Activated CD8-positive, alpha-beta T cell treated with anti-CD3 and anti-CD28 coated beads for 36 hours (primary cell): ENCODE results near the gene ZNF658. TPM values are rescaled to one million over a fixed set of nuclear protein-coding genes. Genes with fewer than 3 reads are reported as not detected.
"Not testable (repeated sequence)": the region's sequence is repeated elsewhere in the genome, so short reads cannot be mapped to it uniquely, and the experiment has no call there.

Source experiments
- ATAC-seq: fragments of 200-7000 bp; cut with Tn5 transposase; one replicate; pipeline ENCODE4 v1.10.0; 2021; ENCODE audit warnings: mild to moderate bottlenecking, moderate library complexity
- CTCF ChIA-PET: fragments of 350-600 bp; sonication (Branson Sonifier 250); formaldehyde crosslinking; loops from one replicate; lab custom pipeline; 2021; ENCODE audit warnings: antibody characterized with exemption; lab: Charles Lee
- POLR2A ChIA-PET: fragments of 350-600 bp; sonication (Branson Sonifier 250); formaldehyde crosslinking; loops from one replicate; lab custom pipeline; 2021; ENCODE audit warnings: antibody characterized with exemption; lab: Charles Lee
- DNase-seq: peaks from one replicate; pipeline ENCODE4 v3.0.0-alpha.2; 2020
- H3K27ac Mint-ChIP-seq: one replicate; pipeline ENCODE4 v1.8.0; 2021; ENCODE audit warnings: mild to moderate bottlenecking, mixed read lengths
- H3K27me3 Mint-ChIP-seq: one replicate; pipeline ENCODE4 v1.8.0; 2021; ENCODE audit warnings: mixed read lengths
- H3K36me3 Mint-ChIP-seq: one replicate; pipeline ENCODE4 v1.8.0; 2021; ENCODE audit warnings: low read depth, mixed read lengths
- H3K4me1 Mint-ChIP-seq: one replicate; pipeline ENCODE4 v1.8.0; 2021; ENCODE audit warnings: low read depth, mixed read lengths
- H3K4me3 Mint-ChIP-seq: one replicate; pipeline ENCODE4 v1.8.0; 2021; ENCODE audit warnings: mild to moderate bottlenecking, moderate library complexity, mixed read lengths
- H3K9me3 Mint-ChIP-seq: one replicate; pipeline ENCODE4 v1.8.0; 2021; ENCODE audit warnings: mixed read lengths
- intact Hi-C: fragments of 100-400 bp; cut with micrococcal nuclease; formaldehyde crosslinking; loops from one replicate; pipeline ENCODE4 v1.10.0; 2022
- total RNA-seq, 2 experiments: library from RNA; stranded (reverse); gene quantifications; one replicate each; pipeline ENCODE4 v1.2.3, GENCODE V29; 2021

ZNF658 gene
- 1 to 10 TPM; 1.6 to 2.1 TPM for total RNA-seq

DNA sequence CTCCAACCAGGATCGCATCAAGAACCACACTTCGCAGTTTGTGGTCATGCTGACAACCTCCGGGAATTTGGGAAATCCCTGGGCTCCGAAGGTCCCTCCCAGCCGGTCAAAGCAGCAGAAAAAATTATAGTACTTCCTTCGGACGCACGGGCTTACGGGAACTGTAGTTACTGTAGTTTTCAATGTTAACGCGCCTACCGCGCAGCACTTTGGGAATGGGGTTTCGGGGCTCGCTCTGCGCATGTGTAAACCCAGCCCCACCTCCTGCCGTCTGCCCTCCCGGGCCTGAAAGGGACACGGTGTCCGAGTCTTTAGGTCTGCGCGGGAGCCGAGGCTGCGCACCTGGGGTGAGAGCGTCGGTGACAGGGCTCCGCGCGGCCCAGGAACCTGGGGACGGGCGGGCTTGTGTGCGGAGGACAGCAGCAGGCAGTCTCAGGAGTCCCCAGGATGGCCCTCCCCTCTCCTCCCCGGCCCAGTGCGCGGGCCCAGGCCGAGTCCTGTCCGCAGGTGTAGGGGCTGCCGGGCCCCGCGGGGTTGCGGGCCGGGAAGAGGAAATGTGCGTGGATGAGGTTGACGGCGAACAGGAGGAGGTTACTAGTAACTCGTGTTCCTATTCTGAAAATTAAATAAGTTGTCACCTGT, at the start of gene ZNF658:
Gene ZNF658 (plus strand): TSS at position 236 of the 642 bp plus-strand sequence. CDS start 2,837 bp downstream, outside the sequence.
- CTCF ChIA-PET, intact Hi-C loops, POLR2A ChIA-PET, H3K27me3 Mint-ChIP-seq, H3K36me3 Mint-ChIP-seq, H3K9me3 Mint-ChIP-seq, H3K4me1 Mint-ChIP-seq: not testable (repeated sequence)
- peak; percentile 74 for DNase-seq
- Mint-ChIP-seq H3K27ac (peak within 1 kb of the TSS; percentile 82), H3K4me3 (peak within 1 kb of the TSS; percentile 84)
- ATAC-seq: peak; percentile 95

- H3K4me3 Mint-ChIP-seq, DNase-seq, H3K27ac Mint-ChIP-seq, H3K4me1 Mint-ChIP-seq, POLR2A ChIA-PET, ATAC-seq, CTCF ChIA-PET, H3K36me3 Mint-ChIP-seq, H3K9me3 Mint-ChIP-seq, H3K27me3 Mint-ChIP-seq, intact Hi-C loops: not testable (repeated sequence)
Measured at GRCh38 chr9:66861732-66862131, 38.8 kb upstream of the ZNF658 start.

DNA sequence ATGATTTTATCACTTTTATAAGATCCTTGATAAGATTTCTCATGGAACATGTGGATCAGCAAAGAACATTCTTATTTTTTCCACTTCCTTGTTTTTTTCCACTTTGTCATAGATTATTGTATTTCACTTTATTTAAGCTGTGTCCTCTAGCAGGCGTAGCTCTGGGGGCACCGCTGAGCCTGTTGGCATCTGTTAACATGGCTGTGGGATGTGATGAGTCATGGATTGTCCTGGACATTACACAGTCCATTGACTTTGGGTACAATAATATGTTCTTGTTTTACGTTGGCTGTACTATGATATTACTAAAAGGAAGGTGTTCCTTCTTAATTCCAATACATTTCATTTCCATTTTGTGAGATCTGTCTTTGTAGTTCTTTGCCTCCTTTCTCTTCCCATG, 31.9 kb upstream of the ZNF658 start:
- ATAC-seq, H3K27ac Mint-ChIP-seq, intact Hi-C loops, H3K36me3 Mint-ChIP-seq, H3K9me3 Mint-ChIP-seq, H3K4me1 Mint-ChIP-seq, DNase-seq, H3K27me3 Mint-ChIP-seq, H3K4me3 Mint-ChIP-seq, POLR2A ChIA-PET, CTCF ChIA-PET: not testable (repeated sequence)

DNA sequence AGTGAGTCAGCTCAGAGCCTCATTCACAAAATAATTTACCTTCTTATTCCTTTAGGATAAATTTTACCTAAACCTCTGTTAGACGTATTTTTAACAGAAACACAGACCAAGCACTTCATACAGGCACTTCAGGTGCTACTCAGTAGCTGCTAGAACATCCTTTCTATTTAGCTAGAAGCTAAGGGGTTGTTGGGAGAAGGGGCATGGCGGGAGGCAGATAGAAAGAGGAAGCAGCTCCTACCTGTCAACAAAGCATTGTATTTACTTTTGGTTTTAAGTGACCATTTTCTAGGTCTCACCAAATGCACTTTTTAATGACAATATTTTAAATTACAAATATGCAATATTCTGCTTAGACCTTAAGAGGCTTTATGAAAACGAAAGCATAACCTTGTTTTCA, 19.9 kb upstream of the ZNF658 start:
- POLR2A ChIA-PET, intact Hi-C loops, H3K4me3 Mint-ChIP-seq, DNase-seq, ATAC-seq, H3K4me1 Mint-ChIP-seq, H3K36me3 Mint-ChIP-seq, H3K9me3 Mint-ChIP-seq, H3K27me3 Mint-ChIP-seq, H3K27ac Mint-ChIP-seq, CTCF ChIA-PET: not testable (repeated sequence)

DNA sequence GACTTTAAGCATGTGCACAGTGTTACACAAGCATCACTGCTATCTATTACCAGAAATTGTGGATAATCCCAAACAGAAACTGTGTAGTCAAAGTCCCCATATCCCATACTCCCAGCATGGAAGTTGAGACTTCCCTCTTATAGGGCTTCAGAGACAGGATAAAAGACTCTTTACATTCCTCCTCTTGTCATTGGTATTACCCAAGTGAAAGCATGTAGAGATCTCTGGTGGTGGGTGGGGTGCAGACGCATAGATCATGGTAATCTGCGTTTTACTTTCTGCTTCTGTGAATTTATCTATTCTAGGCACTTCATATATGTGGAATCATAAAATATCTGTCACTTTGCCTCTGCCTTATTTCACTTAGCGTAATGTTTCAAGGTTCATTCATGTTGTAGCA, 18.7 kb upstream of the ZNF658 start:
- H3K36me3 Mint-ChIP-seq, DNase-seq, H3K27ac Mint-ChIP-seq, intact Hi-C loops, H3K9me3 Mint-ChIP-seq, ATAC-seq, H3K4me1 Mint-ChIP-seq, CTCF ChIA-PET, H3K27me3 Mint-ChIP-seq, H3K4me3 Mint-ChIP-seq, POLR2A ChIA-PET: not testable (repeated sequence)

DNA sequence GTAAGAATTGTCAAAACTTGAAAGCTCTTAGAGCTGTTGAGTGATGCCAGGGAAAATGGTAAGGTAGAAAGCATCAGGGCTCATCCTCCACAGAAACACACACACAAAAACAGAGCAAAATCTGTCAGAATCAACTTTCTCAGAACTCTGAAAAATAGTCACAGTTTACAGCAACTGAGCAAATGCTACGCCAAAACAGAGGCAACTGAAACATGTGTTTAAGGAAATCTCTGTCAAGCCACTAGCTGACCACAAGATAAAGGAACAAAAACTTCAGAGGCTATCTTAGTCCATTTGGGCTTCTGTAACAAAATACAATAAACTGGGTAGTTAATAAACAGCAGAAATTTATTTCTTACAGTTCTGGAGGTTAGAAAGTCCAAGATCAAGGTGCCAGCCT, 10.2 kb upstream of the ZNF658 start:
- H3K27ac Mint-ChIP-seq, CTCF ChIA-PET, intact Hi-C loops, POLR2A ChIA-PET, H3K27me3 Mint-ChIP-seq, H3K9me3 Mint-ChIP-seq, H3K36me3 Mint-ChIP-seq, DNase-seq, ATAC-seq, H3K4me3 Mint-ChIP-seq, H3K4me1 Mint-ChIP-seq: not testable (repeated sequence)

- H3K36me3 Mint-ChIP-seq, H3K4me1 Mint-ChIP-seq, H3K27me3 Mint-ChIP-seq, CTCF ChIA-PET, ATAC-seq, DNase-seq, POLR2A ChIA-PET, H3K27ac Mint-ChIP-seq, intact Hi-C loops, H3K9me3 Mint-ChIP-seq: not testable (repeated sequence)
- H3K4me3 Mint-ChIP-seq: peak overlapping the region; percentile 84
Measured at GRCh38 chr9:66901141-66901540, 616 bp downstream of the ZNF658 start.

DNA sequence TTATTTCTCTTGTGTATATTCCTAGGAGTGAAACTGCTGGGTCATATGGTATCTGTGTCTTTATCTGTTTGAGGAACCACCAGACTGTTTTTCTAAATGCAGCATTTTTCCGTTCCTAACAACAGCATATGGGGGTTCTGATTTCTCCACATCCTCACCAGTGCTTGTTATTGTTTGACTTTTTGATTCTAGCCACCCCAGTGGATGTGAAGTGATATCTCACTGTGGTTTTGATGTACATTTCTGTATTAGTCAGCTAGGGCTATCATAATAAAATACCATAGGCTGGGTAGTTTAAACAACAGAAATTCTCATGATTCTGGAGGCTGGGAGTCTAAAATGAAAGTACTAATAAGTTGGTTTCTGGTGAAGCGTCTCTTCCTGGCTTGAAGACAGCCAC, 9.0 kb downstream of the ZNF658 start:
- CTCF ChIA-PET, H3K4me1 Mint-ChIP-seq, H3K9me3 Mint-ChIP-seq, ATAC-seq, H3K27me3 Mint-ChIP-seq, H3K4me3 Mint-ChIP-seq, H3K27ac Mint-ChIP-seq, intact Hi-C loops, POLR2A ChIA-PET, DNase-seq: not testable (repeated sequence)
- H3K36me3 Mint-ChIP-seq: peaks cover 14% of the 10 kb centered on the region

- intact Hi-C loops, H3K27me3 Mint-ChIP-seq, POLR2A ChIA-PET, H3K27ac Mint-ChIP-seq, H3K4me1 Mint-ChIP-seq, CTCF ChIA-PET, DNase-seq, H3K9me3 Mint-ChIP-seq, H3K36me3 Mint-ChIP-seq, ATAC-seq, H3K4me3 Mint-ChIP-seq: not testable (repeated sequence)
Measured at GRCh38 chr9:66920072-66920471, 19.5 kb downstream of the ZNF658 start.

DNA sequence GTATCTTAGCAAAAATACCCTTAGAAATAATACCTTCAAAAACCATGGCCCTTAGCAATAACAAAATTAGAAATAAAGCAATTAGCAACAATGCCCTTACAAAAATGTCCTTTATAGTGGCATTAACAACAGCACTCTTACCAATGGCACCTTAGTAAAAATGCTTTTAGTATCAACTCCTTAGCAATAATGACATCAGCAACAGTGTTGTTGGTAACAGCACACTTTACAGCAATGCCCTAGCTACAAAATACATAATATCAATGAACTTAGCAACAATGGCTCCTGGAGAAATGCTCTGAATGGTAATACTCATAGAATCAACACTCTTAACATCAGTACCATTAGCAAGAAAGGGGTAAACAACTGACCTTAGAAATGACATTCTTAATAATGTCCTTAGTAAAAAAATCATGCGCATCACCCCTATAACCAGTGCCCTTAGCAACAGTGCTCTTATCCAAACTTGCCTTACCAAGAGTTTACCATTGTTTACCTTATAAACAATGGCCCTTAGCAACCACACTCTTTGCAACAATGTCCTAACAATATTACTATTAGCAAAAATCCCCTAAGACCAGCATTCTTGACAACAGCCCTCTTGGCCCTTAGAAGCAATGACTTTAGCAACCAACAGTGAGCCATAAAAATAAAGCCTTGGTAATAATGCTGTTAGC, 35.8 kb downstream of the ZNF658 start:
- H3K36me3 Mint-ChIP-seq, H3K27me3 Mint-ChIP-seq: not testable (repeated sequence)

DNA sequence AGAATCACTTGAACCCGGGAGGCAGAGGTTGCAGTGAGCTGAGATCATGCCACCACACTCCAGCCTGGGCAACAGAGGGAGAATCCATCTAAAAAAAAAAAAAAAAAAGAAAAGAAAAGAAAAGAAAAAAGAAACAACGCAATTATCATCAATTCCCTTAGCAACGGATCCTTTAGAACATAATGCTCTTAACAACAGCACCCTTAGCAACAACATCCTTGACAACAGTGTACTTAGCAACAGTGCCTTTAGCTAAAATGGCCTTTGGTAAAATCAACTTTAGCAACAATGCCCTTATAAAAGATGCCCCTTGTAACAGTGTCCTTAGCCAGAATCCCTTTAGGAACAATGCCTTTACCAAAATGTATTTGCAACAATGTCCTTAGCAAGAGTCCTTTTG, 37.1 kb downstream of the ZNF658 start:
- H3K4me3 Mint-ChIP-seq, POLR2A ChIA-PET, H3K27ac Mint-ChIP-seq, intact Hi-C loops, H3K9me3 Mint-ChIP-seq, CTCF ChIA-PET, ATAC-seq, H3K36me3 Mint-ChIP-seq, H3K4me1 Mint-ChIP-seq, H3K27me3 Mint-ChIP-seq, DNase-seq: not testable (repeated sequence)

More for the DNA sequence above, 35.8 kb downstream of the ZNF658 start:
- H3K27ac Mint-ChIP-seq, DNase-seq, ATAC-seq, H3K9me3 Mint-ChIP-seq, intact Hi-C loops, POLR2A ChIA-PET, H3K4me3 Mint-ChIP-seq, H3K4me1 Mint-ChIP-seq, CTCF ChIA-PET: not testable (repeated sequence)

- H3K4me3 Mint-ChIP-seq, intact Hi-C loops, H3K27me3 Mint-ChIP-seq, H3K27ac Mint-ChIP-seq, POLR2A ChIA-PET, H3K36me3 Mint-ChIP-seq, H3K9me3 Mint-ChIP-seq, ATAC-seq, DNase-seq, H3K4me1 Mint-ChIP-seq, CTCF ChIA-PET: not testable (repeated sequence)
Measured at GRCh38 chr9:66938322-66938721, 37.8 kb downstream of the ZNF658 start.
